ENCODE results near the gene GNG11.
"Not testable (repeated sequence)": the region's sequence is repeated elsewhere in the genome, so short reads cannot be mapped to it uniquely, and the experiment has no call there.

GNG11 gene

GRCh38 chr7:93921607-93922566, at the start of gene GNG11:
GNG11 (plus strand) TSS chr7:93921735; CDS start chr7:93922138, 403 bp downstream.
- no peak for DNase-seq

- DNase-seq: no peak
Observed at GRCh38 chr7:93873998-93874574, 47.4 kb upstream of the GNG11 start.

GRCh38 chr7:93877742-93878141, 43.8 kb upstream of the GNG11 start:
- no peak for DNase-seq

- DNase-seq: no peak
Observed at GRCh38 chr7:93879356-93879755, 42.2 kb upstream of the GNG11 start.

- DNase-seq: no peak
Observed at GRCh38 chr7:93882468-93882867, 39.1 kb upstream of the GNG11 start.

GRCh38 chr7:93883078-93883916, 38.2 kb upstream of the GNG11 start:
- no peak for DNase-seq

- DNase-seq: no peak
Observed at GRCh38 chr7:93883917-93884345, 37.6 kb upstream of the GNG11 start.

- DNase-seq: no peak
Observed at GRCh38 chr7:93884541-93884940, 37.0 kb upstream of the GNG11 start.

- peak; percentile 9 for DNase-seq
Observed at GRCh38 chr7:93889261-93889660, 32.3 kb upstream of the GNG11 start.

- DNase-seq: peak; percentile 33
Observed at GRCh38 chr7:93890041-93890463, 31.5 kb upstream of the GNG11 start.

GRCh38 chr7:93890464-93891068, 31.0 kb upstream of the GNG11 start, which contains the start of gene TFPI2:
TFPI2 (minus strand) TSS chr7:93890753; CDS start chr7:93890678, 75 bp downstream.
- peak; percentile 73 for DNase-seq

- no peak for DNase-seq
Observed at GRCh38 chr7:93894426-93894825, 27.1 kb upstream of the GNG11 start.

- no peak for DNase-seq
Observed at GRCh38 chr7:93894966-93895640, 26.4 kb upstream of the GNG11 start.

GRCh38 chr7:93895859-93896600, 25.5 kb upstream of the GNG11 start:
- no peak for DNase-seq

- DNase-seq: no peak
Observed at GRCh38 chr7:93897680-93898079, 23.9 kb upstream of the GNG11 start.

GRCh38 chr7:93902777-93903423, 18.6 kb upstream of the GNG11 start:
- DNase-seq: no peak

- no peak for DNase-seq
Observed at GRCh38 chr7:93906267-93906666, 15.3 kb upstream of the GNG11 start, which contains the start of gene GNGT1. GNGT1 (plus strand) TSS chr7:93906567; CDS start chr7:93906747, 180 bp downstream.

- DNase-seq: peak; percentile 72
Observed at GRCh38 chr7:93910076-93910994, 11.2 kb upstream of the GNG11 start.

GRCh38 chr7:93911242-93911641, 10.3 kb upstream of the GNG11 start:
- DNase-seq: not testable (repeated sequence)
